NCI-H82 (cell line): Measurements from ENCODE around the gene PIPOX.

Source experiments
- DNase-seq: peaks from one replicate; lab custom pipeline; 2025; lab: John Stamatoyannopoulos, UW

The PIPOX gene

GRCh38 chr17:29042679-29043538 is at the start of gene PIPOX:
TSS of gene PIPOX (plus strand) at chr17:29043141. CDS start at chr17:29043226, 85 bp downstream.
- DNase-seq: peak; percentile 96

- DNase-seq: no peak
Measured at GRCh38 chr17:28993645-28994426, 49.1 kb upstream of the PIPOX start.

- no peak for DNase-seq
Measured at GRCh38 chr17:28996554-28997096, 46.3 kb upstream of the PIPOX start.

GRCh38 chr17:28997806-28998205 is 45.1 kb upstream of the PIPOX start:
- no peak for DNase-seq

GRCh38 chr17:28999206-28999605 is 43.7 kb upstream of the PIPOX start:
- no peak for DNase-seq

- no peak for DNase-seq
Measured at GRCh38 chr17:29000973-29001372, 42.0 kb upstream of the PIPOX start.

GRCh38 chr17:29002811-29003210 is 40.1 kb upstream of the PIPOX start:
- DNase-seq: no peak

- no peak for DNase-seq
Measured at GRCh38 chr17:29003289-29003688, 39.7 kb upstream of the PIPOX start.

GRCh38 chr17:29004081-29004692 is 38.8 kb upstream of the PIPOX start:
- DNase-seq: no peak

GRCh38 chr17:29005936-29006511 is 36.9 kb upstream of the PIPOX start, which contains the start of gene SEZ6:
TSS of gene SEZ6 (minus strand) at chr17:29006033. CDS start at chr17:29005869, 164 bp downstream.
- DNase-seq: peak; percentile 92

GRCh38 chr17:29007456-29007855 is 35.5 kb upstream of the PIPOX start:
- DNase-seq: peak; percentile 80

GRCh38 chr17:29007860-29008455 is 35.0 kb upstream of the PIPOX start:
- peak; percentile 49 for DNase-seq

GRCh38 chr17:29008591-29008990 is 34.4 kb upstream of the PIPOX start:
- DNase-seq: no peak

GRCh38 chr17:29010129-29010528 is 32.8 kb upstream of the PIPOX start:
- no peak for DNase-seq

- DNase-seq: no peak
Measured at GRCh38 chr17:29010586-29010985, 32.4 kb upstream of the PIPOX start.

- DNase-seq: no peak
Measured at GRCh38 chr17:29012535-29012934, 30.4 kb upstream of the PIPOX start.

- peak; percentile 69 for DNase-seq
Measured at GRCh38 chr17:29014716-29015115, 28.2 kb upstream of the PIPOX start.

- peak; percentile 68 for DNase-seq
Measured at GRCh38 chr17:29016345-29017210, 26.4 kb upstream of the PIPOX start.

- DNase-seq: peak; percentile 39
Measured at GRCh38 chr17:29018788-29019474, 24.0 kb upstream of the PIPOX start.
